ENCODE measurements around the gene OPRL1.

- TF ChIP-seq EZH2 (IDR thresholded peaks at IDR 0.05; ENCODE audit: borderline replicate concordance, low read length) = no peak
- TF ChIP-seq CTCF (conservative IDR thresholded peaks at IDR 0.05 in 1 of 2, IDR thresholded peaks at IDR 0.05 in 1 of 2; ENCODE audit: extremely low read depth in 1 of 2, insufficient read depth in 1 of 2, low read depth in 1 of 2, low read length in 2 of 2) = no peak
Observed at GRCh38 chr20:64058536-64058935, 21.3 kb upstream of the OPRL1 start.
